ENCODE results near the gene PRKCE. TPM values are rescaled to one million over a fixed set of nuclear protein-coding genes. Genes with fewer than 3 reads are reported as not detected.

PRKCE gene
- total and polyA plus RNA-seq, 2 experiments from 2014 or later, result 0.94 to 1.2 TPM

GRCh38 chr2:45731141-45731540 lies 79.7 kb downstream of the PRKCE start:
- no peak for DNase-seq (ENCODE audit: low spot score)
- no peaks in the 10 kb centered on the region for H4K20me1 ChIP-seq (replicated peaks; ENCODE audit: insufficient read depth)
- H3K27me3 Mint-ChIP-seq (ENCODE audit: insufficient read depth, low read depth, poor library complexity), result peaks cover 9% of the 10 kb centered on the region
- H3K9me3 Mint-ChIP-seq, result no peaks in the 10 kb centered on the region
- no peaks in the 10 kb centered on the region for H3F3A ChIP-seq (replicated peaks; ENCODE audit: low read depth)
- no peaks in the 10 kb centered on the region; the same call in 1 of the 2 replicates for H3K9me2 ChIP-seq (ENCODE audit: insufficient read depth)
- no peak overlapping the region for H3K27ac Mint-ChIP-seq
- no peaks in the 10 kb centered on the region for H3K36me3 Mint-ChIP-seq (ENCODE audit: low read depth)
- TF ChIP-seq STAT1 (IDR thresholded peaks at IDR 0.05; ENCODE audit: unreplicated experiment), result no peak
- TF ChIP-seq CREB1 (CRISPR knock-in tag; IDR thresholded peaks at IDR 0.05; ENCODE audit: low read depth), result no peak
- TF ChIP-seq NANOG (IDR thresholded peaks at IDR 0.05; ENCODE audit: borderline replicate concordance), result no peak
- TF ChIP-seq REST (IDR thresholded peaks at IDR 0.05; ENCODE audit: unreplicated experiment), result no peak
- TF ChIP-seq, protein P1, sequence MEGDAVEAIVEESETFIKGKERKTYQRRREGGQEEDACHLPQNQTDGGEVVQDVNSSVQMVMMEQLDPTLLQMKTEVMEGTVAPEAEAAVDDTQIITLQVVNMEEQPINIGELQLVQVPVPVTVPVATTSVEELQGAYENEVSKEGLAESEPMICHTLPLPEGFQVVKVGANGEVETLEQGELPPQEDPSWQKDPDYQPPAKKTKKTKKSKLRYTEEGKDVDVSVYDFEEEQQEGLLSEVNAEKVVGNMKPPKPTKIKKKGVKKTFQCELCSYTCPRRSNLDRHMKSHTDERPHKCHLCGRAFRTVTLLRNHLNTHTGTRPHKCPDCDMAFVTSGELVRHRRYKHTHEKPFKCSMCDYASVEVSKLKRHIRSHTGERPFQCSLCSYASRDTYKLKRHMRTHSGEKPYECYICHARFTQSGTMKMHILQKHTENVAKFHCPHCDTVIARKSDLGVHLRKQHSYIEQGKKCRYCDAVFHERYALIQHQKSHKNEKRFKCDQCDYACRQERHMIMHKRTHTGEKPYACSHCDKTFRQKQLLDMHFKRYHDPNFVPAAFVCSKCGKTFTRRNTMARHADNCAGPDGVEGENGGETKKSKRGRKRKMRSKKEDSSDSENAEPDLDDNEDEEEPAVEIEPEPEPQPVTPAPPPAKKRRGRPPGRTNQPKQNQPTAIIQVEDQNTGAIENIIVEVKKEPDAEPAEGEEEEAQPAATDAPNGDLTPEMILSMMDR (conservative IDR thresholded peaks at IDR 0.05; ENCODE audit: low read depth in 2 of 2), result no peak
- TF ChIP-seq, protein P2, sequence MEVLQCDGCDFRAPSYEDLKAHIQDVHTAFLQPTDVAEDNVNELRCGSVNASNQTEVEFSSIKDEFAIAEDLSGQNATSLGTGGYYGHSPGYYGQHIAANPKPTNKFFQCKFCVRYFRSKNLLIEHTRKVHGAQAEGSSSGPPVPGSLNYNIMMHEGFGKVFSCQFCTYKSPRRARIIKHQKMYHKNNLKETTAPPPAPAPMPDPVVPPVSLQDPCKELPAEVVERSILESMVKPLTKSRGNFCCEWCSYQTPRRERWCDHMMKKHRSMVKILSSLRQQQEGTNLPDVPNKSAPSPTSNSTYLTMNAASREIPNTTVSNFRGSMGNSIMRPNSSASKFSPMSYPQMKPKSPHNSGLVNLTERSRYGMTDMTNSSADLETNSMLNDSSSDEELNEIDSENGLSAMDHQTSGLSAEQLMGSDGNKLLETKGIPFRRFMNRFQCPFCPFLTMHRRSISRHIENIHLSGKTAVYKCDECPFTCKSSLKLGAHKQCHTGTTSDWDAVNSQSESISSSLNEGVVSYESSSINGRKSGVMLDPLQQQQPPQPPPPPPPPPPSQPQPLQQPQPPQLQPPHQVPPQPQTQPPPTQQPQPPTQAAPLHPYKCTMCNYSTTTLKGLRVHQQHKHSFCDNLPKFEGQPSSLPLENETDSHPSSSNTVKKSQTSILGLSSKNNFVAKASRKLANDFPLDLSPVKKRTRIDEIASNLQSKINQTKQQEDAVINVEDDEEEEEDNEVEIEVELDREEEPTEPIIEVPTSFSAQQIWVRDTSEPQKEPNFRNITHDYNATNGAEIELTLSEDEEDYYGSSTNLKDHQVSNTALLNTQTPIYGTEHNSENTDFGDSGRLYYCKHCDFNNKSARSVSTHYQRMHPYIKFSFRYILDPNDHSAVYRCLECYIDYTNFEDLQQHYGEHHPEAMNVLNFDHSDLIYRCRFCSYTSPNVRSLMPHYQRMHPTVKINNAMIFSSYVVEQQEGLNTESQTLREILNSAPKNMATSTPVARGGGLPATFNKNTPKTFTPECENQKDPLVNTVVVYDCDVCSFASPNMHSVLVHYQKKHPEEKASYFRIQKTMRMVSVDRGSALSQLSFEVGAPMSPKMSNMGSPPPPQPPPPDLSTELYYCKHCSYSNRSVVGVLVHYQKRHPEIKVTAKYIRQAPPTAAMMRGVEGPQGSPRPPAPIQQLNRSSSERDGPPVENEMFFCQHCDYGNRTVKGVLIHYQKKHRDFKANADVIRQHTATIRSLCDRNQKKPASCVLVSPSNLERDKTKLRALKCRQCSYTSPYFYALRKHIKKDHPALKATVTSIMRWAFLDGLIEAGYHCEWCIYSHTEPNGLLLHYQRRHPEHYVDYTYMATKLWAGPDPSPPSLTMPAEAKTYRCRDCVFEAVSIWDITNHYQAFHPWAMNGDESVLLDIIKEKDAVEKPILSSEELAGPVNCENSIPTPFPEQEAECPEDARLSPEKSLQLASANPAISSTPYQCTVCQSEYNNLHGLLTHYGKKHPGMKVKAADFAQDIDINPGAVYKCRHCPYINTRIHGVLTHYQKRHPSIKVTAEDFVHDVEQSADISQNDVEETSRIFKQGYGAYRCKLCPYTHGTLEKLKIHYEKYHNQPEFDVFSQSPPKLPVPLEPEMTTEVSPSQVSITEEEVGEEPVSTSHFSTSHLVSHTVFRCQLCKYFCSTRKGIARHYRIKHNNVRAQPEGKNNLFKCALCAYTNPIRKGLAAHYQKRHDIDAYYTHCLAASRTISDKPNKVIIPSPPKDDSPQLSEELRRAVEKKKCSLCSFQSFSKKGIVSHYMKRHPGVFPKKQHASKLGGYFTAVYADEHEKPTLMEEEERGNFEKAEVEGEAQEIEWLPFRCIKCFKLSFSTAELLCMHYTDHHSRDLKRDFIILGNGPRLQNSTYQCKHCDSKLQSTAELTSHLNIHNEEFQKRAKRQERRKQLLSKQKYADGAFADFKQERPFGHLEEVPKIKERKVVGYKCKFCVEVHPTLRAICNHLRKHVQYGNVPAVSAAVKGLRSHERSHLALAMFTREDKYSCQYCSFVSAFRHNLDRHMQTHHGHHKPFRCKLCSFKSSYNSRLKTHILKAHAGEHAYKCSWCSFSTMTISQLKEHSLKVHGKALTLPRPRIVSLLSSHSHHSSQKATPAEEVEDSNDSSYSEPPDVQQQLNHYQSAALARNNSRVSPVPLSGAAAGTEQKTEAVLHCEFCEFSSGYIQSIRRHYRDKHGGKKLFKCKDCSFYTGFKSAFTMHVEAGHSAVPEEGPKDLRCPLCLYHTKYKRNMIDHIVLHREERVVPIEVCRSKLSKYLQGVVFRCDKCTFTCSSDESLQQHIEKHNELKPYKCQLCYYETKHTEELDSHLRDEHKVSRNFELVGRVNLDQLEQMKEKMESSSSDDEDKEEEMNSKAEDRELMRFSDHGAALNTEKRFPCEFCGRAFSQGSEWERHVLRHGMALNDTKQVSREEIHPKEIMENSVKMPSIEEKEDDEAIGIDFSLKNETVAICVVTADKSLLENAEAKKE (CRISPR knock-in tag; IDR thresholded peaks at IDR 0.05), result no peak
- no peak for TF ChIP-seq ZNF114 (CRISPR knock-in tag; IDR thresholded peaks at IDR 0.05)
- no peak for TF ChIP-seq EZH2phosphoT487 (IDR thresholded peaks at IDR 0.05; ENCODE audit: unreplicated experiment)
- no peak for TF ChIP-seq JUNB (IDR thresholded peaks at IDR 0.05; ENCODE audit: unreplicated experiment)
- TF ChIP-seq ETS1 (IDR thresholded peaks at IDR 0.05), result no peak
- TF ChIP-seq ZNF331 (CRISPR knock-in tag; IDR thresholded peaks at IDR 0.05; ENCODE audit: low read depth), result no peak
- TF ChIP-seq POLR2AphosphoS5 (IDR thresholded peaks at IDR 0.05; ENCODE audit: low read depth), result no peak
- TF ChIP-seq EZH2 (IDR thresholded peaks at IDR 0.05; ENCODE audit: low read depth, unreplicated experiment), result no peak
- no peak for ATAC-seq
- H3K79me2 ChIP-seq (replicated peaks; ENCODE audit: insufficient read depth), result no peaks in the 10 kb centered on the region
- no peak overlapping the region for H3K4me2 ChIP-seq
- H3K4me1 Mint-ChIP-seq, result peaks cover 12% of the 10 kb centered on the region
- H2AFZ ChIP-seq, result no peak overlapping the region
- no peaks in the 10 kb centered on the region for H3K36me3 ChIP-seq (ENCODE audit: insufficient read depth)
- H3K4me1 ChIP-seq (ENCODE audit: insufficient read depth), result peaks cover 4% of the 10 kb centered on the region; the same call in 1 of the 2 replicates
- H3K4me3 ChIP-seq, result no peak overlapping the region
- no peaks in the 10 kb centered on the region for H3K27me3 ChIP-seq (ENCODE audit: insufficient read depth)
- no peak overlapping the region for H3K4me3 Mint-ChIP-seq
- no peak overlapping the region for H3K27ac ChIP-seq (ENCODE audit: low read depth)
